ENCODE measurements around the gene ZNF182. TPM values are rescaled to one million over a fixed set of nuclear protein-coding genes. Genes with fewer than 3 reads are reported as not detected.
"Not testable (repeated sequence)": the region's sequence is repeated elsewhere in the genome, so short reads cannot be mapped to it uniquely, and the experiment has no call there.

ZNF182 gene
- total RNA-seq, 1 experiment from 2014 or later, result 8.1 TPM

GRCh38 chrX:47991263-47992094 lies 12.3 kb downstream of the ZNF182 start:
- no peak for TF ChIP-seq CTCF (IDR thresholded peaks at IDR 0.05; ENCODE audit: unreplicated experiment)
- DNase-seq, result no peak
- Mint-ChIP-seq H3K4me1 (ENCODE audit: low read depth, unreplicated experiment) (no peaks in the 10 kb centered on the region), H3K27me3 (ENCODE audit: unreplicated experiment) (no peaks in the 10 kb centered on the region), H3K9me3 (ENCODE audit: low read depth, unreplicated experiment) (peaks cover 20% of the 10 kb centered on the region), H3K27ac (ENCODE audit: unreplicated experiment) (no peak overlapping the region), H3K36me3 (ENCODE audit: insufficient read depth, unreplicated experiment) (peaks cover 19% of the 10 kb centered on the region), H3K4me3 (ENCODE audit: low read depth, unreplicated experiment) (no peak overlapping the region)
- CTCF ChIA-PET, result no interaction called here
- BruUV-seq (replicated peaks), result no TSS peak
- intact Hi-C loops (cut with micrococcal nuclease; ENCODE audit: unreplicated experiment), result no loop called here

- Mint-ChIP-seq H3K36me3 (ENCODE audit: insufficient read depth, unreplicated experiment) (peaks cover 15% of the 10 kb centered on the region), H3K27me3 (ENCODE audit: unreplicated experiment) (no peaks in the 10 kb centered on the region), H3K4me1 (ENCODE audit: low read depth, unreplicated experiment) (no peaks in the 10 kb centered on the region), H3K4me3 (ENCODE audit: low read depth, unreplicated experiment) (no peak overlapping the region), H3K27ac (ENCODE audit: unreplicated experiment) (no peak overlapping the region), H3K9me3 (ENCODE audit: low read depth, unreplicated experiment) (peaks cover 23% of the 10 kb centered on the region)
- no TSS peak for BruUV-seq (replicated peaks)
- TF ChIP-seq CTCF (IDR thresholded peaks at IDR 0.05; ENCODE audit: unreplicated experiment), result no peak
- CTCF ChIA-PET, result no interaction called here
- intact Hi-C loops (cut with micrococcal nuclease; ENCODE audit: unreplicated experiment), result no loop called here
- no peak for DNase-seq
Measured at GRCh38 chrX:47976254-47977151, 27.3 kb downstream of the ZNF182 start.

- H3K36me3 Mint-ChIP-seq (ENCODE audit: insufficient read depth, unreplicated experiment), result peaks cover 15% of the 10 kb centered on the region
- H3K27me3 Mint-ChIP-seq (ENCODE audit: unreplicated experiment), result no peaks in the 10 kb centered on the region
- peaks cover 19% of the 10 kb centered on the region for H3K9me3 Mint-ChIP-seq (ENCODE audit: low read depth, unreplicated experiment)
- H3K4me3 Mint-ChIP-seq (ENCODE audit: low read depth, unreplicated experiment), result no peak overlapping the region
- intact Hi-C loops (cut with micrococcal nuclease; ENCODE audit: unreplicated experiment), result no loop called here
- no peak for DNase-seq
- H3K27ac Mint-ChIP-seq (ENCODE audit: unreplicated experiment), result no peak overlapping the region
- BruUV-seq (replicated peaks), result no TSS peak
- CTCF ChIA-PET, result no interaction called here
- H3K4me1 Mint-ChIP-seq (ENCODE audit: low read depth, unreplicated experiment), result no peaks in the 10 kb centered on the region
- no peak for TF ChIP-seq CTCF (IDR thresholded peaks at IDR 0.05; ENCODE audit: unreplicated experiment)
Measured at GRCh38 chrX:47973235-47973634, 30.6 kb downstream of the ZNF182 start.

GRCh38 chrX:47965526-47965925 lies 38.3 kb downstream of the ZNF182 start:
- H3K27ac Mint-ChIP-seq (ENCODE audit: unreplicated experiment); H3K4me3 Mint-ChIP-seq (ENCODE audit: low read depth, unreplicated experiment); H3K27me3 Mint-ChIP-seq (ENCODE audit: unreplicated experiment); H3K36me3 Mint-ChIP-seq (ENCODE audit: insufficient read depth, unreplicated experiment); intact Hi-C loops (cut with micrococcal nuclease; ENCODE audit: unreplicated experiment); H3K4me1 Mint-ChIP-seq (ENCODE audit: low read depth, unreplicated experiment); DNase-seq; BruUV-seq (replicated peaks): not testable (repeated sequence)
- peaks cover 20% of the 10 kb centered on the region for H3K9me3 Mint-ChIP-seq (ENCODE audit: low read depth, unreplicated experiment)
- CTCF ChIA-PET, result interaction anchor here (0.8 kb wide), 1 partner anchor 130 kb away, joined by 10 read pairs; no protein-coding TSS in a partner anchor

- H3K4me3 Mint-ChIP-seq (ENCODE audit: low read depth, unreplicated experiment); intact Hi-C loops (cut with micrococcal nuclease; ENCODE audit: unreplicated experiment); BruUV-seq (replicated peaks); DNase-seq; H3K36me3 Mint-ChIP-seq (ENCODE audit: insufficient read depth, unreplicated experiment); CTCF ChIA-PET; H3K27ac Mint-ChIP-seq (ENCODE audit: unreplicated experiment); H3K27me3 Mint-ChIP-seq (ENCODE audit: unreplicated experiment); H3K4me1 Mint-ChIP-seq (ENCODE audit: low read depth, unreplicated experiment): not testable (repeated sequence)
- peaks cover 22% of the 10 kb centered on the region for H3K9me3 Mint-ChIP-seq (ENCODE audit: low read depth, unreplicated experiment)
Measured at GRCh38 chrX:47961830-47962229, 42.0 kb downstream of the ZNF182 start.

Measured in Calu3 (cell line).